Lung (tissue), 13 donors: Measurements from ENCODE around the gene SPON1. TPM values are rescaled to one million over a fixed set of nuclear protein-coding genes. Genes with fewer than 3 reads are reported as not detected.

Experiments
- ATAC-seq: fragments of 200-7000 bp; cut with Tn5 transposase; one replicate; pipeline ENCODE4 v1.9.1; 2020; ENCODE audit warnings: moderate number of reproducible peaks; ENCODE audit not compliant: insufficient read depth, low FRiP score
- DNase-seq, 3 donors: peaks; one replicate each; pipeline ENCODE4 v3.0.0-alpha.2; 2013 to 2017
- H3K27ac ChIP-seq, 2 donors: one replicate each; pipeline ENCODE4 v1.5.1; 2013; ENCODE audit warnings: mild to moderate bottlenecking in 2 of 2, moderate library complexity in 2 of 2, control low read depth in 1 of 2, inconsistent platforms in 1 of 2, low read depth in 1 of 2, low read length in 1 of 2
- H3K27me3 ChIP-seq, 3 donors: one replicate each; pipeline ENCODE4 v1.5.1; 2013; ENCODE audit warnings: low read length in 2 of 3; ENCODE audit not compliant: control insufficient read depth in 3 of 3, insufficient read depth in 3 of 3
- H3K36me3 ChIP-seq, 4 donors: one replicate each; pipeline ENCODE4 v1.5.1; 2013; ENCODE audit warnings: low read length in 4 of 4, mild to moderate bottlenecking in 1 of 4, moderate library complexity in 1 of 4; ENCODE audit not compliant: control insufficient read depth in 4 of 4, insufficient read depth in 4 of 4
- H3K4me1 ChIP-seq, 5 donors: one replicate each; pipeline ENCODE4 v1.5.1; 2013; ENCODE audit warnings: low read length in 5 of 5, mild to moderate bottlenecking in 2 of 5, moderate library complexity in 1 of 5; ENCODE audit not compliant: control insufficient read depth in 5 of 5, insufficient read depth in 5 of 5
- H3K4me3 ChIP-seq: one replicate; pipeline ENCODE4 v1.5.1; 2013; ENCODE audit warnings: mild to moderate bottlenecking, control low read depth, moderate library complexity
- H3K9ac ChIP-seq, 2 donors: one replicate each; pipeline ENCODE4 v1.5.1; 2013; ENCODE audit warnings: low read length in 2 of 2, control low read depth in 1 of 2; ENCODE audit not compliant: insufficient read depth in 1 of 2
- H3K9me3 ChIP-seq, 4 donors: one replicate each; pipeline ENCODE4 v1.5.1; 2013; ENCODE audit warnings: low read length in 3 of 4, mild to moderate bottlenecking in 1 of 4, moderate library complexity in 1 of 4; ENCODE audit not compliant: control insufficient read depth in 4 of 4, insufficient read depth in 3 of 4
- CTCF ChIP-seq: IDR thresholded peaks from 2 replicates; pipeline ENCODE4 v1.5.1; 2012; ENCODE audit warnings: mild to moderate bottlenecking; ENCODE audit errors: control extremely low read depth, extremely low read depth
- WGBS, 2 donors: extraction: QIAGEN DNeasy Blood & Tissue Kit; methylation state at CpG; one replicate each; pipeline ENCODE4 v1.1.7; 2013; 5-methylcytosine and 5-hydroxymethylcytosine counted together
- polyA plus RNA-seq, 2 donors: library from polyadenylated mRNA; stranded (reverse); fragments of 200-250 nt; gene quantifications; one replicate each; pipeline ENCODE4 v1.2.1, GENCODE V29; 2013
- small RNA-seq: library from RNA; depleted of rRNA; stranded (forward); fragments of <200 nt; gene quantifications from one replicate; pipeline ENCODE3, GENCODE V24; 2014; ENCODE audit warnings: low replicate concordance
- total RNA-seq, 2 donors: library from RNA; depleted of rRNA in 1 of 2; stranded (reverse); fragments of >200 nt in 1 of 2; gene quantifications; one replicate each; pipeline ENCODE4 v1.2.1, GENCODE V29; 2014 to 2021
- donor health status: control.
- donor health status: control.
- donor health status: Bipolar disorder and iron deficiency.
- donor health status: healthy.
- donor health status: DM: yes; HTN: yes; CAD: no.

Gene SPON1
- total and polyA plus RNA-seq, 4 donors: 8.4 to 98.6 (median 59.9) TPM

- Histone ChIP-seq H3K27ac (no peak overlapping the region), H3K36me3 (no peaks in the 10 kb centered on the region), H3K9ac (no peak overlapping the region), H3K4me3 (no peak overlapping the region), H3K4me1 (peaks cover 0 to 13% (median 4%) of the 10 kb centered on the region in 5 donors), H3K27me3 (no peaks in the 10 kb centered on the region), H3K9me3 (no peaks in the 10 kb centered on the region)
- ATAC-seq (no peak), DNase-seq (no peak)
- no peak for TF ChIP-seq CTCF
- 69 to 84% methylated on average over 4 of the region's 4 CpGs for WGBS, 2 donors
These were observed 350.4 kb downstream of the SPON1 start for GRCh38 chr11:14312736-14313438.

- peaks cover 0 to 12% (median 4%) of the 10 kb centered on the region in 5 donors for H3K4me1 ChIP-seq
- H3K27me3 ChIP-seq: no peaks in the 10 kb centered on the region
- no peak overlapping the region for H3K9ac ChIP-seq
- ATAC-seq: no peak
- 85 to 87% methylated on average over 2 of the region's 2 CpGs for WGBS, 2 donors
- H3K4me3 ChIP-seq: no peak overlapping the region
- TF ChIP-seq CTCF: no peak
- no peak overlapping the region for H3K27ac ChIP-seq
- H3K9me3 ChIP-seq: no peaks in the 10 kb centered on the region
- no peaks in the 10 kb centered on the region for H3K36me3 ChIP-seq
- no peak for DNase-seq
These were observed 351.6 kb downstream of the SPON1 start for GRCh38 chr11:14314127-14314526.

GRCh38 chr11:14315130-14315529, 352.6 kb downstream of the SPON1 start:
- ATAC-seq: no peak
- H3K27ac ChIP-seq: no peak overlapping the region
- no peaks in the 10 kb centered on the region for H3K9me3 ChIP-seq
- no peak overlapping the region for H3K9ac ChIP-seq
- no peak for TF ChIP-seq CTCF
- 91 to 96% methylated on average over 2 of the region's 2 CpGs for WGBS, 2 donors
- no peak for DNase-seq
- H3K4me1 ChIP-seq: peaks cover 0 to 10% (median 3%) of the 10 kb centered on the region in 5 donors
- H3K4me3 ChIP-seq: no peak overlapping the region
- no peaks in the 10 kb centered on the region for H3K36me3 ChIP-seq
- no peaks in the 10 kb centered on the region for H3K27me3 ChIP-seq

Small RNA genes lying within 50 kb of the gene (small RNA-seq; reads per million reads assigned to genes)
- not detected for gene RNA5SP332
